Heart right ventricle (tissue), 16 donors: Measurements from ENCODE around the gene JADE1. TPM values are rescaled to one million over a fixed set of nuclear protein-coding genes. Genes with fewer than 3 reads are reported as not detected.
A peak's percentile ranks its signal among the peaks of the same experiment; 100 is the strongest.

Experiments used
- ATAC-seq, 8 donors: fragments of 200-7000 bp; cut with Tn5 transposase; one replicate each; pipeline ENCODE4 v1.9.1; 2020; ENCODE audit warnings: mild to moderate bottlenecking in 8 of 8, moderate library complexity in 8 of 8, moderate number of reproducible peaks in 1 of 8
- DNase-seq, 2 donors: peaks; one replicate each; pipeline ENCODE4 v3.0.0-alpha.2; 2020
- H3K27ac ChIP-seq, 10 donors: fragments of 200-600 bp; sonication (generic) in 2 of 10; one replicate each; pipeline versions ENCODE4 v1.5.0 to v1.8.0; 2020 to 2022; ENCODE audit warnings: mild to moderate bottlenecking in 3 of 10
- H3K27me3 ChIP-seq, 7 donors: fragments of 200-600 bp; one replicate each; pipeline ENCODE4 v1.8.0; 2021 to 2022; ENCODE audit warnings: mild to moderate bottlenecking in 2 of 7
- H3K36me3 ChIP-seq, 9 donors: fragments of 200-600 bp; sonication (generic) in 1 of 9; one replicate each; pipeline versions ENCODE4 v1.5.0 to v1.8.0; 2020 to 2022; ENCODE audit warnings: mild to moderate bottlenecking in 2 of 9
- H3K4me1 ChIP-seq, 9 donors: fragments of 200-600 bp; sonication (generic) in 1 of 9; one replicate each; pipeline versions ENCODE4 v1.5.0 to v1.8.0; 2020 to 2022; ENCODE audit warnings: mild to moderate bottlenecking in 4 of 9
- H3K4me3 ChIP-seq, 10 donors: fragments of 200-600 bp; sonication (generic) in 2 of 10; one replicate each; pipeline versions ENCODE4 v1.5.0 to v1.8.0; 2020 to 2022; ENCODE audit warnings: mild to moderate bottlenecking in 7 of 10, moderate library complexity in 2 of 10
- H3K9me3 ChIP-seq, 11 donors: fragments of 200-600 bp in 10 of 11; sonication (generic) in 2 of 11; one replicate each; pipeline versions ENCODE4 v1.5.0 to v1.8.0; 2013 to 2022; ENCODE audit warnings: mild to moderate bottlenecking in 2 of 11, control low read depth in 1 of 11, moderate library complexity in 1 of 11
- WGBS, 2 donors: extraction: QIAGEN DNeasy Blood & Tissue Kit; methylation state at CpG; one replicate each; pipeline ENCODE4 v1.1.7; 2013; ENCODE audit warnings: inconsistent platforms in 1 of 2; 5-methylcytosine and 5-hydroxymethylcytosine counted together
- intact Hi-C, 10 donors: fragments of 100-400 bp; cut with DNase I; formaldehyde crosslinking; loops; one replicate each; pipeline versions ENCODE4 v1.11.1 to v1.14.2; 2022
- polyA plus RNA-seq, 2 donors: library from polyadenylated mRNA; stranded (reverse); fragments of 200-250 nt; gene quantifications; one replicate each; pipeline ENCODE4 v1.2.3, GENCODE V29; 2013
- total RNA-seq, 10 donors: library from RNA; stranded (reverse); fragmentation: NEBNext Ultra II Directional in 3 of 10; extraction: Animal tissue kit (Norgen Biotek cat#: 25700) in 3 of 10; gene quantifications; one replicate each; pipeline versions ENCODE4 v1.2.1 to v1.2.4, GENCODE V29; 2021 to 2023
- TF ChIP-seq, protein P1 (sequence below), 9 donors: fragments of 200-600 bp; sonication (generic) in 2 of 9; IDR thresholded peaks; one replicate each; pipeline versions ENCODE4 v1.5.0 to v1.8.0; 2021 to 2022; ENCODE audit warnings: antibody characterized with exemption in 9 of 9, mild to moderate bottlenecking in 5 of 9, moderate library complexity in 1 of 9
- donor health status: Arrhythmogenic right ventricular cardiomyopathy.
- donor health status: ischemic (EF 13 %, LVEDD 7.1; RV severe dilation, severe dysfunction).
- donor health status: healthy with polysubstance abuse.
- donor health status: DM: no; HTN: yes; CAD: no.
- donor health status: DM: no; HTN: no; CAD: no.
- donor health status: ischemic (EF 25% LVEDD 6.9; RV normal size, moderate dysfunction).
- donor health status: ischemic (EF 25% LVEDD 5.7; RV mildly dilated, moderate dysfunction).
- donor health status: healthy.
- donor health status: DM: yes; HTN: yes; CAD: no.
- donor health status: Ischemic cardiomyopathy.
- donor health status: ischemic (EF 35%, LVEDD 5.7; RV mildly dilated, moderate dysfunction).
- donor health status: nonischemic (EF 11% LVEDD 7.7; RV severe dilation, severe dysfunction).
- donor health status: DM: yes; HTN: yes; CAD: no.
- donor health status: PGD.
- donor health status: ischemic (EF 29% LVEDD 5.4; RV normal size, mild dysfunction).
- donor health status: nonischemic (EF 23%, LVEDD 6.1; RV moderate dilation, normal function).

Gene JADE1
- total and polyA plus RNA-seq, 12 donors: 12.1 to 32.3 (median 23.5) TPM

DNA sequence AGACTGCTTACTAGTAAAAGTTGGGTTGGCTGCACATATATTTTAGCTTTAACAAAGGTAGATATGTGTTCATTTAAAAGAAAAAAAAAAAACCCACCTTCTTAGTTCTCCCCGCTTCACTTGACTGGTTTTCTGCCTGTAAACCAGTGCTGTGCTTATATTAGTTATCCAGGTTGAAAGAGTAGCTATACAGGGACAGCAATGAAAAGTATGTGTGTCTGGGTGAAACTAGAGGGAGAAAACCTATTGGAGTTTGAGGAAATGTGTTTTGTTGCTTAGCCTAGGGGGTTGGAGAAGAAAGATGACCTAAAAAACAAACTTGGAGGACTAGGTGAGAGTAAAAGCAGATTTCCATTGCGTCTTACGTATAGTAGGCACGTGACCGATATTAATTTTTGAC is 4.5 kb downstream of the JADE1 start:
- DNase-seq (no peak), ATAC-seq (no peak)
- TF ChIP-seq, protein P1, sequence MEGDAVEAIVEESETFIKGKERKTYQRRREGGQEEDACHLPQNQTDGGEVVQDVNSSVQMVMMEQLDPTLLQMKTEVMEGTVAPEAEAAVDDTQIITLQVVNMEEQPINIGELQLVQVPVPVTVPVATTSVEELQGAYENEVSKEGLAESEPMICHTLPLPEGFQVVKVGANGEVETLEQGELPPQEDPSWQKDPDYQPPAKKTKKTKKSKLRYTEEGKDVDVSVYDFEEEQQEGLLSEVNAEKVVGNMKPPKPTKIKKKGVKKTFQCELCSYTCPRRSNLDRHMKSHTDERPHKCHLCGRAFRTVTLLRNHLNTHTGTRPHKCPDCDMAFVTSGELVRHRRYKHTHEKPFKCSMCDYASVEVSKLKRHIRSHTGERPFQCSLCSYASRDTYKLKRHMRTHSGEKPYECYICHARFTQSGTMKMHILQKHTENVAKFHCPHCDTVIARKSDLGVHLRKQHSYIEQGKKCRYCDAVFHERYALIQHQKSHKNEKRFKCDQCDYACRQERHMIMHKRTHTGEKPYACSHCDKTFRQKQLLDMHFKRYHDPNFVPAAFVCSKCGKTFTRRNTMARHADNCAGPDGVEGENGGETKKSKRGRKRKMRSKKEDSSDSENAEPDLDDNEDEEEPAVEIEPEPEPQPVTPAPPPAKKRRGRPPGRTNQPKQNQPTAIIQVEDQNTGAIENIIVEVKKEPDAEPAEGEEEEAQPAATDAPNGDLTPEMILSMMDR (IDR thresholded peaks at IDR 0.05): no peak
- Histone ChIP-seq H3K36me3 (peaks cover 0 to 3% (median 0%) of the 10 kb centered on the region in 9 donors), H3K27me3 (no peaks in the 10 kb centered on the region), H3K9me3 (no peaks in the 10 kb centered on the region), H3K4me3 (no peak overlapping the region), H3K4me1 (peaks cover 0 to 38% (median 20%) of the 10 kb centered on the region in 9 donors), H3K27ac (no peak overlapping the region)
- intact Hi-C loops: loop anchor here in 8 of 10 donors (2.0 to 10.0 kb wide), 10 partner anchors 21 to 362 kb away; partner anchors contain the start of genes C4orf33 (in 1 of the 8) and SCLT1 (in 1 of the 8)
- WGBS, 2 donors: 97 to 98% methylated on average over 5 of the region's 5 CpGs

DNA sequence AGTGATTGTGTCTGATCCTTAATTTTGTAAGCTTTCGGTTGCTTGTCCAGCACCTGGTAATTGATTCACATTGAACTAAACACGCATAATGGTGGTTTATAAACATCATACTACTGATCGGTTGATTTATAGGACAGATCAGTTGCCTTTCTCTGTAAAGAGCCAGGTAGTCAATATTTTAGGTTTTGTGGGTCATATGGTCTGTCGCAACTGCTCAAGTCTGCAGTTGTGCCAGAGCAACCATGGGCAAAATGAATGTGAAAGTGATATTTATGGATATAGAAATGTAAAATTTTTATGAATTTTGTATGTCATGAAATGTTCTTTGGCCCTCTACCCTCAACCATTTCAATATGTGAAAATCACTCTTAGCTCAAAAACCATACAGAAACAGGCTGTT is 8.9 kb downstream of the JADE1 start:
- intact Hi-C loops: loop anchor here in 3 of 10 donors (5.0 to 10.0 kb wide), 3 partner anchors 34 to 276 kb away; partner anchors contain the start of genes C4orf33 (in 1 of the 3) and SCLT1 (in 1 of the 3)
- WGBS, 2 donors: 97 to 98% methylated on average over 4 of the region's 4 CpGs
- Histone ChIP-seq H3K36me3 (peaks cover 0 to 3% (median 0%) of the 10 kb centered on the region in 9 donors), H3K27ac (no peak overlapping the region), H3K27me3 (no peaks in the 10 kb centered on the region), H3K4me3 (no peak overlapping the region), H3K4me1 (peaks cover 0 to 57% (median 31%) of the 10 kb centered on the region in 9 donors), H3K9me3 (no peaks in the 10 kb centered on the region)
- DNase-seq (no peak), ATAC-seq (no peak)
- TF ChIP-seq, protein P1 (IDR thresholded peaks at IDR 0.05): no peak

DNA sequence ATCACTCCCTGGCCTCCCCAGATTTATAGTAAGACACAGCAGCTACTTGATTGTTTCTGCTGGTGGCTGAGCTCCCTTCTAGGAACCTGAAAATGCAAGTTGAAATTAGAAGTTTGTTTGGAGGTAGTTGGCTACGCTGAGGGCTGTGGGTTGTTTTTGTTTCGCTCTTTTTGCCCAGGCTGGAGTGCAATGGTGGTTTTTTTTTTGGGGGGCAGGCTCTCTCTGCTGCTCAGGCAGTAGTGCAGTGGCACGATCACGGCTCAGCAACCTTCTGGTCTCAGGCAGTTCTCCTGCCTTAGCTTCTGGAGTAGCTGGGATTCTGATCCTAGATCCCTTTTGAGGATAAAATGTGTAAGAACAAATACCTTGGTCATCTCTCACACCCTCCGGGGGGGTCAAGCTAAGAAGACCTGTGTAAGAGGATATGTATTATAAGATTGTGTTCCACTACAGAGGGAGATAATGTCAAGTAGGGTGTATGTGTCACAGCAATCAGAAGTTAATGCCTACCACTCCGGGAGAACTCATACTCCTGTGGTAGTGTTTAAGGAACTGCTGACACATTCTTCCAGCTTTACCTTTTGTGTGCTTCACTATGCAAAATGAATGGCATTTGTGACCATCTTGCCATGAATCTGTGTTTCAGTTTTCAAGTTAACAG is 9.7 kb downstream of the JADE1 start:
- Histone ChIP-seq H3K4me1 (peaks cover 0 to 62% (median 35%) of the 10 kb centered on the region in 9 donors), H3K27ac (no peak overlapping the region), H3K27me3 (no peaks in the 10 kb centered on the region), H3K36me3 (peaks cover 0 to 3% (median 0%) of the 10 kb centered on the region in 9 donors), H3K4me3 (no peak overlapping the region), H3K9me3 (no peaks in the 10 kb centered on the region)
- DNase-seq (no peak), ATAC-seq (peak in 1 of 8 donors; percentile 23)
- WGBS, 2 donors: 66 to 68% methylated on average over 6 of the region's 6 CpGs
- intact Hi-C loops: loop anchor here in 3 of 10 donors (5.0 to 10.0 kb wide), 3 partner anchors 33 to 276 kb away; partner anchors contain the start of genes C4orf33 (in 1 of the 3) and SCLT1 (in 1 of the 3)
- TF ChIP-seq, protein P1 (IDR thresholded peaks at IDR 0.05): no peak

DNA sequence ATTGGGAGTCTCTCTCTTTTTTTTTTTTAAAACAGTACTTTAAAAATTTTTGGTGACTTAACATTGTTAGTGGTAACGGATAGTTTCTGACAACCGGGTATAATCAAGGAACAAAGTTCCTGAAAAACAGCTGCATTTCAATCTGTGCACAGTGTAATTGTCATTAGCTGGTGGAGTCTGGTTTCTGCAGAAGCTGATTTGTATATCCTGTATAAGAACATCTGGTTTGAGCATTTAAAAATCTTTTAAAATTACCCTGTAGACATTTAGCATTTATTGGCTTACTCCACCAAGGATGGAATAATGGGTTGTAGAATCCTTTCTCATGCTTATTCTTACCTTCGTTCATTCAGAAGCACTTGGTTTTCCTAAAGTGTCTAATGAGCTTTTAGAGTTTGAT is 11.2 kb downstream of the JADE1 start:
- H3K27ac ChIP-seq: no peak overlapping the region
- DNase-seq: no peak
- no peaks in the 10 kb centered on the region for H3K9me3 ChIP-seq
- no peak for ATAC-seq
- no peak overlapping the region for H3K4me3 ChIP-seq
- peaks cover 0 to 3% (median 0%) of the 10 kb centered on the region in 9 donors for H3K36me3 ChIP-seq
- H3K4me1 ChIP-seq: peaks cover 0 to 68% (median 45%) of the 10 kb centered on the region in 9 donors
- 40 to 56% methylated on average over 3 of the region's 3 CpGs for WGBS, 2 donors
- no peaks in the 10 kb centered on the region for H3K27me3 ChIP-seq
- intact Hi-C loops: no loop called here
- TF ChIP-seq, protein P1 (IDR thresholded peaks at IDR 0.05): no peak
